ENCODE data around the gene FAM131B.
"Not testable (repeated sequence)": the region's sequence is repeated elsewhere in the genome, so short reads cannot be mapped to it uniquely, and the experiment has no call there.

The FAM131B gene

GRCh38 chr7:143362131-143363015 is at the start of gene FAM131B:
TSS of gene FAM131B (minus strand) at chr7:143362713. CDS start at chr7:143362603, 110 bp downstream.
- DNase-seq = no peak

GRCh38 chr7:143411976-143412708 is 49.6 kb upstream of the FAM131B start:
- no peak for DNase-seq

- no peak for DNase-seq
Measured at GRCh38 chr7:143410521-143411004, 48.0 kb upstream of the FAM131B start.

- peak; percentile 38 for DNase-seq
Measured at GRCh38 chr7:143408686-143409561, 46.4 kb upstream of the FAM131B start, which contains the start of gene EPHA1. TSS of gene EPHA1 (minus strand) at chr7:143408856. CDS start at chr7:143408805, 51 bp downstream.

- DNase-seq = no peak
Measured at GRCh38 chr7:143408252-143408685, 45.8 kb upstream of the FAM131B start.

GRCh38 chr7:143407287-143408251 is 45.1 kb upstream of the FAM131B start:
- DNase-seq = no peak

GRCh38 chr7:143406002-143406357 is 43.5 kb upstream of the FAM131B start:
- no peak for DNase-seq

GRCh38 chr7:143405173-143406001 is 42.9 kb upstream of the FAM131B start:
- no peak for DNase-seq

GRCh38 chr7:143402233-143402632 is 39.7 kb upstream of the FAM131B start:
- not testable (repeated sequence) for DNase-seq

GRCh38 chr7:143401265-143401664 is 38.8 kb upstream of the FAM131B start:
- DNase-seq = no peak

- DNase-seq = no peak
Measured at GRCh38 chr7:143399642-143400041, 37.1 kb upstream of the FAM131B start.

- no peak for DNase-seq
Measured at GRCh38 chr7:143399151-143399550, 36.6 kb upstream of the FAM131B start.

GRCh38 chr7:143398616-143399015 is 36.1 kb upstream of the FAM131B start:
- no peak for DNase-seq

- no peak for DNase-seq
Measured at GRCh38 chr7:143397710-143398530, 35.4 kb upstream of the FAM131B start.

GRCh38 chr7:143396625-143397556 is 34.4 kb upstream of the FAM131B start:
- no peak for DNase-seq

GRCh38 chr7:143396182-143396581 is 33.7 kb upstream of the FAM131B start:
- no peak for DNase-seq

- no peak for DNase-seq
Measured at GRCh38 chr7:143395187-143396149, 33.0 kb upstream of the FAM131B start.

All from activated CD4-positive, alpha-beta T cell treated with anti-CD3 and anti-CD28 coated beads for 1 hour (primary cell).